KG1 (cell line): ENCODE data around the gene CMSS1.

Source experiments
- DNase-seq: peaks from one replicate; lab custom pipeline; 2025; lab: John Stamatoyannopoulos, UW

Gene CMSS1

DNA sequence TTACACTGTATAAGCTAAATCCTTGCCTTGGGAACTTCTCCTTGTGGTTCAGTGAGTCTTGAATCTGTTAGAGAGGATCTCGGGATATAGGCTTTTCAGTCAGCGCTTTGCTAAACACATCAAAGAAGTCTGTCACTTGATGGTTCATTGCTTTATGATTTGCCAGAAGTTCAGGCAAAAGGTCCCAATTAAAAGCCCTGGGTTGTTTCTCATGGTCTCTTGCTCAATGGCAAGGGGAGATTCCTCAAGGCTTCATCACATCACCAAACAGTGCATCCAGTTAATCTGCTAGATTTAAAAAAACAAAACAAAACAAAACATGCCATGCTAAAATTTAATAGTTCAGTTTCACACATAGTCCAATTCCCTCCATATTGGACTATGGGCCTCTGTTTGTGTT lies 181.9 kb downstream of the CMSS1 start:
- no peak for DNase-seq

DNA sequence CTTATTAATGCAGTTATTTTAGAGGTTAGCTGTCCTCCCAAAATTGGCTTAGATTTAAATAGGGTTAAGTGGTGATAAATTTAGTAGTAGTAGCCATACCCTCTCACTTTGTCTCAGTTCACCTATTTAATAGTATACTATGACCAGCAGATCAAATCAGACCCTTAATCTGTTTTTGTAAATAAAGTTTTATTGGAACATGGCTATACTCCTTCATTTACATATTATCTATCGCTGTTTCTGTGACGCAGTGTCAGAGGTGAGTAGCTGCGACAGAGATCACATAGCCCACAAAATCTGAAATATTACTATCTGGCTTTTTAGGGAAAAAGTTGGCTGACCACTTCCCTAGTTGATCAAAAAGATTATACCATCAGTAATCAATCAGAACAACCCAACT lies 183.4 kb downstream of the CMSS1 start:
- DNase-seq, result no peak

DNA sequence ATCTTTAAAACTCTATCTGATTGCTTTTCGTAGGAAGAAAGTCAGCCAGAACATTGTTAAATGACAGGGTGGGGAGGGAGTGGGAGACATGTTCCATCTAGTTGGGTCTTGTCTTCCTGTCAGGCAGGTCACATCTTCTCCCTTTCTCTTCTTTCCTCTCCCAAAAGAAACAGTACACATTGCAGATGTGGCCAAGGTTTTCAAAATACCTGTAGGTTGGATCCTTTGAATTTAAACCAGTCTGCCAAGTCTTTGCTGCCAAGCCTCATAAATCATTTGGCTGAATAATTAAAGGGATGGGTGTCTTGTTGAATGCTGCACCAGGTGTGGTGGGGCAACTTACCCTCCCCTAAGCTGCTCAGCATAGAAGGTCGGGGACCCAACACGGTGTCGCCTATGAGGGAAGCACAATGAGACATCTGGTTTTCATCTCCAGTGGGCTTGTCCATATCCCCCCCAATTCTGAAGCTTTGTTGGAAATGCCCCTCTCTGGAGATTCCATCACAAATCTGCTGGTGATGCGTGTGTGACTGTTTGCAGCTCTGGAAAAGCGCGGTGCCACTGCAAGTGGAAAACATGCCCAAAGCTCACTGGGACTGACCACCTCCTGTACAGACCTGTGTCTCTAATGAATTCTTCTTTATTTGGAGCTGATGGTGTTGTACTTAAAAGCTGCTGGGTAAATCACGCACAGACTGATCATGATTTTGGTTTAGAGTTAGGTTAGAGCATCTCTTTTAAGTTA lies 184.0 kb downstream of the CMSS1 start:
- DNase-seq, result no peak

DNA sequence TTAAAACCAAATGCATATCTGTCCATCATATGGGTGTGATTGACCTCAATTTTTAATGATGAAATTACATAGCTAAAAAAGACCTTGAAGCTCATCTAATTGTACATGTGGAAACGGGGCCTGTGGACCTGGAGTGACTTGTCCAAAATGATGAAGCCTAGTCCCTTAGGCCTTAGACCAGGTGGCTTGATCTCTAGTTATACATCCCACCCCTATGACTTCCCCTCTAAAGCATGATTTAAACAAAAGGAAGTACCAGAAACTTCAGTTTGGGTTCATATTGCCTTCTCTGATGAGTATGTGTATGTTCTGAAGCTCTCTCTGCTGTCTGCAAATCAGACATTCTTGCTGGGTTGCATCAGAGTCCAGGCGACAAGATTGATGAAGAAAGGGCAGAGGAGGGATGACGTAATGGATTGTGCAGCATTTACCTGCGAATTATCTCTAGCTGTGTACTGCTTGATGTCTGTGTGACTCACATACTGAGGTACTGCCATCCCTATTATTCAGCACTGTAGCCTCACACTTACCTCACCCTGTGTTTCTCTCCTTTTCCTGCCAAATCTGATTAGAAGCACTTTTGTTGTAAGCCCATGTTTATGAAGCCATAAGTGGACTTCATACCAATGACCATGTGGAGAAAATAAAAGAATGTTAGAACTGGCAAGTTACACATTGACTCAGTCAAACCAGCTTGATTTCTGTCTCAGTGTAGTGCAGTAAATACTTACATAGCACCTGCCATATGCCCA lies 185.1 kb downstream of the CMSS1 start:
- DNase-seq, result no peak

DNA sequence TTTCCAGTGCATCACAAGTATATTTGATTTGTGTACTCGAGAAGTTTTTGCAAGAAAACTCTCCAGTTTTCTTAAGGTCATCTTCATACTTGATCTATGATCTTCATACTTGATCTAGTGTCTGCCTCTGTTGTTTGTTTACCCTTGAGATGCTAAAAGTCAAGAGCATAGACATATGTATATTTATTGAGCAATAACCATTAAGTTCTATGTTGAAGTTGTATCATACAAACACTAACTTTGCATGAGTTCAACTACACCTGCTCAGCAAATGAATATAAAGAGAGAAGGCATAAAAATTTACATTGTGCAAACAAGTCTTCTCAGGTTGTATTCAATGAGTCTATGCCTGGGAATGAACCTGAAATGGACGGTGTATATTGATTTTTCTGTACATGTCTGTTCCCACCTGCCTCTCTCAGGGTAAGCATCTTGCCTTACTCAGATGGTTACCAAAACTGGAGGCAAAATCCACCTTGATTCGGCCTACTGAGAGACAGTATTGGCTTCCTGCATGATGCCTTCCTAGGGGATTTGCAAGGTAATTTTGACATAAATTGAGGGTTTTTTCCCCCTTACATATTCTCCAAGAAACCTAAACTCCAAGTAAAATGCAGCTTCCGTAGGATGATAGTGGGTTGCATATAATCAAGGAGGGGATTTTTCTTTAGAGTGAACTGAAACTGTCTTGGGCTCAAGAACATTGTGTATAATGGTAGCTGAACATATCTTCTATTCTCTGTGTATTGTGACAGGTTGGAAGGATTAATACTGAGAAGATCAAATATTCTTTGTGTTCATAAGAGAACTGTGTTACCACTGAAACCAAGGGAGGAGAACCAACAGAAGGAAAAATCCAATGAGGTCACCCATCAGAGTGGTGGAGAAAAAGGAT lies 186.2 kb downstream of the CMSS1 start:
- DNase-seq, result no peak

DNA sequence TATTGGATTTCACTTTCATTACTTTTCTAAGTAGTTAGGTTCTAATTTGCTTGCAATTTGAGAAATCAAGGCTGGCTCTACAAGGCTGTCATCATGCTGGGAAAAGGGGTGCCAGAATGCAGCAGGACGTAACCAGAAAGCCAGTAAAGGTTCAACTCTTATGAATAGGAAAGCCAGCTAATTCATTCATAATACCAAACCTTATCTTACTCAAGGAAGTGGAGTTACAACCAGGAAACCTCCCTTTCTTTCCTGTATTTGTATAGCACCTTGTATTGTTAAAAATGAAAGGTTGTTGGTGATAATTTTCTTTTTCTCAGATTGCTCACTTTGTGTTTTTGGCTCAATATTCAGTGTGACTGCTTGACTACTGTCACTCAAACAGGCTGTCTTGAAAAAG lies 187.3 kb downstream of the CMSS1 start:
- DNase-seq, result no peak

DNA sequence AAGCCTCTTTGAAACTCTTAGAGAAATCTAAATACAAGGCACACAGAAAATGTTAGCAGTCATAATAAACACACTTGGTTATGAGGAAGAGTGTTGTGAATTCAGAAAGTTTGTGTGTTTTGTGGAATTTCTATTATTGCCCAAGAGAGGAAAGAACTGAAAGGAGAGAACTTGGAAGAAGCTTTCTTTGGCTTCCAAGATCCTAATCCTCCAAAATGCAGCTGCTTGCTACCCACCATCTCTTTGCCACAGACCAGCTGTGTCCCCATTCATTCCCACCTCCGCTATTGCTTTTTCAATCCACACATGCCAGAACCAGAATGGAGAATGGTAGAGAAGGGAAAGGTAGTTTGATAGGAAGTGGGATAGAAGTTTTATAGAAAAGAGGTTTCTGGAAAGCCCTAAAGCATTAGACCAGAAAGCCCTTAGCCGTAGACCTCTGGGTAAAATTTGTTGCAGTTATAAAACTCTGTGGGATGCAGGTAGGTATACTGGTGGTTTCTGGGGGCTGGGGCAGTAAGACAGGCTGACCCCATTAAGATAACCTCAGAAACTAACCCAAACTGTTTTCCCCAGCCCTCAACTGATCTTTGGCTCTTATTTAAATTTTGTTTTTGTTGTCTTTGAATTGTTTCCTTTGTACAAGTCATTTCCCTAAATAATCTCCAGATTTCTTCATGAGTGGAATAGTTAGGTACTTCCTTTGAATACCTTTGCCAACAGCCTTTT lies 188.2 kb downstream of the CMSS1 start:
- DNase-seq, result no peak

DNA sequence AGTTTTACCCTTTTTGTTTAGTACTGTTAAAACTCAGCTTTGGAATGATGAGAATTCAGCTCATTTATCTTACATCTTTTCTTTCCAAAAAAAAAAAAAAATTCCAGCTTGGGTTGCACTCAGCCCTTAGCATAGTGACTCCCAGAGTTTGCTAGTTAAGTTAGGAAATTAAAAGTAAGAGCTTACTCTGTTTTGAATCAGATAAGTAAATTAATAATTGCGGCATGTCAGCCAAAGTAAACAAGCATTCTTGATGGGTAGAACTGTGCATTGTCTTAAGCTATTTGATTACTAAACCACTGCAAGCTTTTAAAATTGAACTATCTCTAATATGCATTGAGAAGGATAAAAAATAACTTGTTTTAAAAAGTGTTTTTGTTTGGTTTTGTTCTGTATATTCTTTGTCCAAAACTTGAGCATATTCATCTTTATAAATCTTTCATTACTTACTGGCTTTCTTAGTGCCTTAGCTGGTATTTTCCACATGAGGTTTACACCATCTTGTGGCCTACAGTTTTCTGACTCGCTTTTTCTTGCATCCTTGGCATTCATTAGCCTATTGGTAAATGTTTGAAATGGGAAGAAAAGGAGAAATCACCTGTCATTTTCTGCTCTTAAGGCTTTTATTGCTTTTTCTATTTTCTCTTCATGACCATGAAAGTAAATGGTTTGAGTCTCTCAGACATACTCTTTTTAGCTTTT lies 189.1 kb downstream of the CMSS1 start:
- no peak for DNase-seq

DNA sequence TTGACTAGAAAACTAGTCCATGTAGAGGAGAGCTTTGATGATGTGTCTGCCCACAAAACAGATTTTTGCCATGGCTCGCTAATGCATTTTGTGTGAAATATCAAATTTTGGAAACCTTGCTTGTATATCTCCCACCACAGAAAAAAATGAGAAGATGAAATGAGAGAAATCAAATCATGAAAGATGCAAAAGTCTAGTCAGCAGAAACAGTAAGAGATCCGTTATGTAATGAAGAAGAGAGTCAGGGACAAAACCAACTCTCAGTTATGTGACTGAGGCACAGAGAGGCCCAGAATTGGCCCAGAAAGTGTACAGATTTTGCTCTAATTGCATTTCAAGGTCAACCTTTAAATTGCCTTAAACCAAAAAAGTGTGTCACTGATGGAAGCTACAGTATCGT lies 189.7 kb downstream of the CMSS1 start:
- DNase-seq, result no peak

DNA sequence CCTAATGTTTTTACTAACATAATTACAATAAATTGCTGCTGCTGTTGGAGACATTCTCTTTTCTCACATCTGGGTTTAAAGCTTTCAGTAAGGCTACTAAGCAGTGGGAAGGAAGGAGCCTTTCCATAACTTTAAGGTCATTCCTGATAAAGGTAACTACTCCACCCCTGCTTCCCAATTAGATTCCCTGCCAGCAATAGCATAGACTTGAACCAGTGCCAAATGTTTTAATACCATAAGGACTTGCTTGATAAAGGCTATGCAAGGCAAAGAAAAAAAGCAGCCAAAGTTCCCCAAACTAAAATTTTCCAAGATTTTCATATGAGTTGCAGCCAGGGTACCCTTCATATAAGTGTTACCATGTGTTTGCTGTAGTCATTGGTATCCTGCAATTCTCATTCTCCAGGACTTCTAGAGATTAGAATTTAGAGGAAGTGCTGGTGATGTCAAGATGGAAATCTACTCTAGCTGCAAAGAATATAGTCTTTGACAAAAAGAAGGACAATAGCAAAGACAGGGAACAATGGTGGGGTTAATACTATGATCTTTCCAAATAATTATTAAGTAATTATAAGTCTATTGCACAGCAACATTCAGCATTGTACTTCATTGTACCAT lies 190.5 kb downstream of the CMSS1 start:
- DNase-seq, result no peak

DNA sequence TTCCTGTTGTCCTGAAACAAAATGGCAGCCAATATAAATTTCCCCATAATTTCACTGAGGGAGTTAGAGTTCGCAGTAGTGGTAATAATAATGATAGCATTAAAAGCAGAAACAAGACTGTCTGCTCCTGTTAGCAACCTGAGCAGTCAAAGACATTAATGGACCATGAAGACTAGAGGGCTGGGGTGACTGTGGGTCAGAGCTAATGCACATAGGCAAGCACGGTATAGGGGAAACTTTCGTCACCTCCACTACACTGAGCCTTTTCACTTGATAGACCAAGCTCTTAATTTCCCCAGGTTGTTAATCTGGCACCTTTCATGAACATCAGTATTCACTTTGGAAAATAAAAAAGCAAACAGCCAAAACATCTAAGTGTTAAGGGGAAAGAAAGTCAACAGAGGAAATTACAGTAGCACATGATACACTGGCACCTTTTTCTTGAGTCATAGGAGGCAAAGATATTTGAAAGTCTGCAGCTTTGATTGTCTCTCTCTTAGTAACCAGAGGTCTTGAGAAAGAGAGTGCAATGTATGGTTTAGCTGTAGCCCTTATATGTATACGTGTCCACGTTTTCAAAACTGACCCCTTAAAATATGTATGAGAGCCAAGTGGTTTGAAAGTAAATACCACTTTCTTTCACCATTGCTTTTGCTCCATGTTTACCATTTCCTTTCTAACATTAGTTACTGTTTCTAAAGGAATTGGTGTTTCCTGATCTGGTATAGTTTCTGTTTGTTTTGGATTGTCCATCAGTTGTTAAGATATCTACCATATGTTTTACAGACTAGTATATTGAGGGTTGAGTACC lies 191.8 kb downstream of the CMSS1 start:
- DNase-seq, result no peak

DNA sequence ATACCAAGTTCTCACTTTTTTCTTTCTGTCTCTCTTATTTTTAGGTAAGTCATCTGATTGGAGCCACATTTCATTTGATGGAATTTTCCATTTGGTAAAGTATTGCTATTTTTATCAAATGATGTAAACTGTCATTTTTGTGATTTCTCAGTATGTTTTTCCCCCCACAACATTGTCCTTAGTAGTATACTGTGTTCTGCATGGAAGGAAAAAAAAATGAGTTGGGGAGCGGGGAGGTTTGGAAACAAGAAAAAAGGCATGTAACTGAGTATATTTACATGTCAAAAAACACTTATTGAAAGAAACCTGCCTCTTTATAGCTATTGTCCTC lies 192.4 kb downstream of the CMSS1 start:
- no peak for DNase-seq

DNA sequence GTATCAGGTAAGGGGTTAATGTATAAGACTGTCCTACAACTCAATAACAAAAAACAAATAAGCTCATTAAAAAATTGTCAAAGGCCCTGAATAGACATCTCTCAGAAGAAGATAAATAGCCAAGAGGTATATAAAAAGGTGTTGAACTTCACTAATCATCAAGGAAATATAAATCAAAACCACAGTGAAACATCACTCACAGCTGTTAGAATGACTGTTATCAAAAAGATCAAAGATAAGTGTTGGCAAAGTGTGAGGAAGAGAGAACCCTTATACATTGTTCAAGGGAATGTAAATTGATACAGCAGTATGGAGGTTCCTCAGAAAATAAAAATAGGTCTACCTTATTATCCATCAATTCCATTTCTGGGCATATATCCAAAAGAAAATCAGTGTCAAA lies 201.1 kb downstream of the CMSS1 start:
- DNase-seq, result no peak

DNA sequence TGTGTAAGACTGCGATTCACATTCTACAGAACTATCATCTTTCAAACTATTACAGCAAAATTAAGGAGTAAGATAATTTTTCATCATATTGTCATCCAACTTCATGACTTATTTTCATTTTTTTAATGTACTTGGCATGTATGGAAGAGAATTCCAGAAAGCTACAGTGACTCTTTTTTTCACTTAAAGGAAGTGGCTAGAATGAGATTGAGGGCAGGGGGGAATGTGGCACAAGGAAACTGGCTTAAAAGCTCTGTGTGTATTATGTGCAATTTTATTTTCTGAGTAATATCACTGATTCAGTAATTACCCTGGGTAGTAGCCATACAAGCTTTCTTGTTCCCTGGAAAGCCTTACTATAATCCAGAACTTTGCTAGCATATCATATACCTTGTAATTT lies 202.1 kb downstream of the CMSS1 start:
- DNase-seq, result no peak

DNA sequence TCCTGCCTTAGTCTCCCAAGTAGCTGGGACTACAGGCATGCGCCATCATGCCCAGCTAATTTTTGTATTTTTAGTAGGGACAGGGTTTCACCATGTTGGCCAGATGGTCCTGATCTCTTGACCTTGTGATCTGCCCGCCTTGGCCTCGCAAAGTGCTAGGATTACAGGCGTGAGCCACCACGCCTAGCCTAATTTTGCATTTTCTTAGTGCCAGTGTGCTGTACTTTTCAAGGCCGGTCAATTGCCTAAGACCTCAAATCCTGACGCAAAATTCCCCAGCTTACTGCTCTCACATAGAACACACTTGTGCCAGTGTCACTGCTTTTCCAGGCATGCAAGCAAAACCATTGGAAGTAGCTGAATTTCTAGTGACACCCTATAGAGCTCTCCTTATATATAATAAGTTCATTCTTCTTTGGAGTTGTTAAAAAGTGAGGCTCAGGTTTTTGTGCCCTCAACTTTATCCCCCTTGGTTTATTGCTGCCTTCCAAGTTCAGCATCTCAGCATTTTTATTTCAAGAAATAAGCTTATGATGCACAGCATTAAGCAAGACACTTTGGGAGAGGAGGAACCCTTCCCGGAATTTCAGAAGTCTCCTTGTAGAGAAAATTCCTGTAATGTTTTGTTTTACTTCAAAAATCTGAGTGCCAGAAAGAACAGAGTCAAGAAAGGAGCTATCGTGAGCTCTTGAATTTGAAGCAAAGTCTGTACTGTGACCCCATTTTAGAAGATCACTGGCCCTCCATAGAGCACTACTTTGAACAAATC lies 203.4 kb downstream of the CMSS1 start:
- DNase-seq, result no peak

DNA sequence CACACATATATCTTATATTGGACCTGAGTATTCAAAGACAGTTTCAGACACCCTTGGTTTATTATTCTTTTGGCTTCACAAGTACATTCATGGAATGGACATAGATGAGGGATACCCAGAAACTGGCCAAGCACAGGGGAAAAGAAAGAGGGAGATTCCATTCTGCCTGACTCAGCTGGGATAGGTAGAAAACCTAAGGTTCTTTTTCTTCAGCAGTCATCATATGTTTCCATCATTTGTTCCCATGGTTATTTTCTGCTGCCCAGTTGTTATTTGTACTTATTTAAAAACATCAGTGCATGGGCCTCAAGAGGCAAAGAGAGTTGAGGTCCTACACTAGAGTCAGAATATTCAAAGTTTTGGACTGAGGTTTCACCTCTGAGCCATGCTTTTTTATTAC lies 204.8 kb downstream of the CMSS1 start:
- no peak for DNase-seq

DNA sequence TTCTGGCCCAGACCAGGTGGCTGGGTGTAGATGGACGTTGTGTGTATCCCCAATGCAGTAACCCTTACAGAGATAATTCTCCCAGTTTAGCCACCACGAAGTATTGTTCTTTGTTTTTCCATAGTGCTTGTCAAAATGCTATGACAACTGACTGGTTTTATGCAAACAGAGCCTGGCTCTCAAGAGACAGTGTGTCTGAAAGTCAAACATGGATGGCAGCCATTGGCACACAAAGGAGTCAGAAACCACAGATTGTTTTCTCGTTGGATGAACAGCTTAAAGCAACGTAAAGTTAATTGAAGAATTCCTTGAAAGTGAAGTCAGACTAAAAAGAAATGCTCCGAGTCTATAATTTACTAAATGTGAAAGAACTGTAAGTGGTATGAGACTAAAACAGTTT lies 205.5 kb downstream of the CMSS1 start:
- DNase-seq, result no peak

DNA sequence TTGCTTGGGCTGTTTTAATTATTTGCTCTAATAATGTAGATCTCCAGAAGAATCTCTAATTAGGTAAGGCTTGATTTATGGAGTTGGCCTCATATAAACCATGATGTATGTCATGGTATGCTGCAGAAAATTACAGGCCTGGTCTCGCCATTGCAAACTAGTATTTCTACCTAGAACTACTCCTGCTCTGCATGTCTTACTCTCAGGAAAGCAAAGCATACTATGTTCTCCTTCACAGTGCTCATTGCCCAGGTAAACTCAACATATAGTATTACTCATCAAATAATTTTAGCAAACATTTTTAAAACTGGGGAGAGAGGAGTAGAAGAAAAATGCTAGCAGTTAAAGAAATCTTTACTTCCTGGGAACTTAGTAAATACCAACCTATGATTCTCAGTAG lies 205.9 kb downstream of the CMSS1 start:
- DNase-seq, result no peak

DNA sequence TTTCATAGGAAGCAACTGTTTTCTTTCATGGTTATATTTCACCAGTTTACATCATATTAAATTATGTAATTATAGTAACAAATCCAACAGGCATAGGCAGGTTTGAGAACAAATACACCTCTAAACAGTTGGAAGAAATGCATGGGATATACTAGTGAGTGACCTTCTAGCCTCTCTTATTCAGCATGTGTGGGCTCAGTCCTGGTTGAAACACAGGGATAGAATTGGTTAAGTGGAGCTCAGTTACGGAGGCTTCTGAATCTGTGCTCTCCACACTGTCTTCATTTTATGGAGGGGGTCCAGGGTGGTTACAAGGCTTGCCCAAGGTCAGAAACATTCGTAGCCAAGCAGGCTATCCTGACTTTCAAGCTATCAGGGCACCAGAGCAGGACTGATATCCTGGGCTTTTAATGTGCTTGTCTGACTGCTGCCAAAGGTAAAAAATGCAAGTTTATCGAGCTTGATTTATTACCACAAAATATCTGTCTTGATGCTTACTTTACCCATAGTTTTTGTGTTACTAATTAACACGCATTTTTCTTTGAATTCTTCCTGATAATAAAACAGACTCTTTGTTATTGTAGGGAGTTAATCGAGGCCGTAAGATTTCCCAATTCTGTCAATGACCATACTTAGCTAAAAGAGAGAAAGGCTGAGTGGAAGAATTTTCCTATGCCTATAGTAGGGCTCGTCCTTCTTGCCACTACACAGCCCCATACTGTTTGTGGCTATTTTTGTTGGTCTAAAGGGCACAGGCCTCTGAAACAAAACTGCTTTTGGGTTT lies 207.1 kb downstream of the CMSS1 start:
- DNase-seq, result no peak
